Hepatocyte (in vitro differentiated cells): Measurements from ENCODE around the gene MUC16.

Source experiments
- CTCF ChIP-seq: fragments of 200-600 bp; sonication (generic); IDR thresholded peaks from 2 replicates; pipeline ENCODE4 v1.5.1; 2016; ENCODE audit warnings: antibody characterized with exemption, mild to moderate bottlenecking; ENCODE audit not compliant: poor library complexity
- EZH2 ChIP-seq: fragments of 200-600 bp; sonication (generic); IDR thresholded peaks from 2 replicates; pipeline ENCODE4 v1.6.1; 2016; ENCODE audit warnings: antibody characterized with exemption, mild to moderate bottlenecking, borderline replicate concordance
- EZH2phosphoT487 ChIP-seq: fragments of 200-600 bp; sonication (generic); IDR thresholded peaks from one replicate; pipeline ENCODE4 v1.6.1; 2018; ENCODE audit warnings: antibody characterized with exemption, mild to moderate bottlenecking, low read depth, moderate library complexity; ENCODE audit not compliant: unreplicated experiment, severe bottlenecking

- TF ChIP-seq CTCF (no peak), EZH2 (no peak), EZH2phosphoT487 (no peak)
These were observed 34.2 kb upstream of the MUC16 start for GRCh38 chr19:9044449-9044848.
